GM19324 (cell line): ENCODE results near the gene BAG5.
"Not testable (repeated sequence)": the region's sequence is repeated elsewhere in the genome, so short reads cannot be mapped to it uniquely, and the experiment has no call there.

Source experiments
- ATAC-seq: cut with Tn5 transposase; IDR thresholded peaks from one replicate; pipeline ENCODE4 v1.9.1; 2021; ENCODE audit warnings: mild to moderate bottlenecking, moderate library complexity; ENCODE audit not compliant: unreplicated experiment, low FRiP score

BAG5 gene

DNA sequence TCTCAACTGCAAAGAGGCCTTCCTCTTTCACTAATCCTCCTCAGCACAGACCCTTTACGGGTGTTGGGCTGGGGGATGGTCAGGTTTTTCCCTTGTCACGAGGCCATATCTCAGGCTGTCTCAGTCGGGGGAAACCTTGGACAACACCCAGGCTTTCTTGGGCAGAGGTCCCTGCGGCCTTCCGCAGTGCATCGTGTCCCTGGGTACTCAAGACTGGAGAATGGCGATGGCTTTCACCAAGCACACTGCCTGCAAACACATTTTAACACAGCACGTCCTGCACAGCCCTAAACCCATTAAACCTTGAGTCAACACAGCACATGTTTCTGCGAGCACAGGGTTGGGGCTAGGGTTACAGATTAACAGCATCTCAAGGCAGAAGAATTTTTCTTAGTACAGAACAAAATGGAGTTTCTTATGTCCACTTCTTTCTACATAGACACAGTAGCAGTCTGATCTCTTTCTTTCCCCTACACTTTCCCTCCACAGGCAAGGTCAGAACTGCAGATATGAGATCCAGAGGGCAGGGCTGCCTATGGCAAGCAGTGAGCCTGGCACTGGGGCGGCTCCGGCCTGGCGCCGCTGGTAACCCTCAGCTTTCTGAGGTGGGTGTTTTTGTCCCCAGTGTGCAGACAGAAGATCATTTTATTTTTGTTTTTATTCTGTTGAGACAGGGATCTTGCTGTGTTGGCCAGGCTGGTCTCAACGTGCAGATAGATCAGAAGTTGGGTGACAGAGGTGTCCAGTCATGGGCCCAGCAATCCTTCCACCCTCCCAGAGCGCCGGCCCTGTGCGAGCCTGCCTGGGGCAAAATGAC is 36.8 kb downstream of the BAG5 start:
- not testable (repeated sequence) for ATAC-seq

DNA sequence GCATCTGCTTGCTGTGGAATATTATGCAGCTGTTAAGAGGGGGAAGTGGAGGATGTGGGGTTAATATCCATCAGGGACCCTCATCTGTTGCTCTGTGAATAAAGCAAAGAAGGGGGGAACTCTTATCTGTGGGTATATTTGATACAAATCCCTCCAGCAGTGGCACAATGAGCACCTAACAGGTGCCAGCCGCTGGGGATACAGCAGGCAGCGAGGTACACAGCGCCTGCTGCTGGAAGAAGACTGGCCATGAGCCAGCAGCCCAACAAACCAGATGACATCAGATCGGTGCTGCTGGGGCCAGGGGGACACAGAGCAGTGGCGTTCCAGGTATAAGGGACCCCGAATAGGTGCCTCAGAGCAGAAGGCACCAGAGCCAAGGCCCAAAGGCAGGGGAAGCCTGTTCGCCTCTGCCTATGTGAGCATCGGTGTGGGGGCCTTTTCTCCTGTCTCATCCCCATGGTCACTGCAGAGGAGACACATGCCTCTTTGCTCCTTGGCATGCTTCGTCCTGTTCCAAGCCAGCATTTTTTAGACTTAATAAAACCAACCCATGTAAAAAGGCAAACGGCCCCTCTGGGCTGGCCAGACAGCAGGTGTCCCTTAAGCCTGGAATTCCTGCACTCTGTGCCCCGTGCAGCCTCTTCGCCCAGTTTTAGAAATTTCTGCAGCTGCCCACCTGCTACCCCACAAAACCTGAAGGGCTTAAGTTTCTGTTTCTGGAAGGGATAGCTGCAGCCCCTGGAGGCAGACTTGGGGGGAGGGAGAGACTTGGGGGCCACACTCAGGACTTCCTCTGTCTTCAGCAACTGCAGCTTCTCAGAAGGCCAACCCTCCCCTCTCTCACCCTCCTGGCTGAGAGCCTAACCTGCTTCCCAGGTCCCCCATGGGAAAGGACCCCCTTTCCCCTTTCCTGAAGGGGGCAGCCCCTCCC is 38.2 kb downstream of the BAG5 start:
- no peak for ATAC-seq

DNA sequence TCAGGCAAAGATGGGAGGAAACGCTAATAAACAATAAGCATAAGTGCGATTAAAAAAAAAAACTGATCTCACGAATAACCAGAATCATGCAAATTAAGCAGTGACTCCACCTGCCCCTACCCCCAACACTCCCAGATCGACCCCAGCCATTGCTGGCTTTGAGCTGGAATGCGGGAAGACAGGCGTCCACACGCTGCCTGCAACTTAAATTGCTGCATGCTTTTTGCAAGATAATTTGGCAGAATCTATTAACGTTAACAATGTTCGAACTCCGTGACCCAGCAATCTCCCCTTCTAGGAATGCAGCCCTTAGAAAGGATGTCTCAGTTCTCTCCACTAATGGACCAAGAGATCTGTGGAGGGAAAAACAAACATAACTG is 38.9 kb downstream of the BAG5 start:
- no peak for ATAC-seq

DNA sequence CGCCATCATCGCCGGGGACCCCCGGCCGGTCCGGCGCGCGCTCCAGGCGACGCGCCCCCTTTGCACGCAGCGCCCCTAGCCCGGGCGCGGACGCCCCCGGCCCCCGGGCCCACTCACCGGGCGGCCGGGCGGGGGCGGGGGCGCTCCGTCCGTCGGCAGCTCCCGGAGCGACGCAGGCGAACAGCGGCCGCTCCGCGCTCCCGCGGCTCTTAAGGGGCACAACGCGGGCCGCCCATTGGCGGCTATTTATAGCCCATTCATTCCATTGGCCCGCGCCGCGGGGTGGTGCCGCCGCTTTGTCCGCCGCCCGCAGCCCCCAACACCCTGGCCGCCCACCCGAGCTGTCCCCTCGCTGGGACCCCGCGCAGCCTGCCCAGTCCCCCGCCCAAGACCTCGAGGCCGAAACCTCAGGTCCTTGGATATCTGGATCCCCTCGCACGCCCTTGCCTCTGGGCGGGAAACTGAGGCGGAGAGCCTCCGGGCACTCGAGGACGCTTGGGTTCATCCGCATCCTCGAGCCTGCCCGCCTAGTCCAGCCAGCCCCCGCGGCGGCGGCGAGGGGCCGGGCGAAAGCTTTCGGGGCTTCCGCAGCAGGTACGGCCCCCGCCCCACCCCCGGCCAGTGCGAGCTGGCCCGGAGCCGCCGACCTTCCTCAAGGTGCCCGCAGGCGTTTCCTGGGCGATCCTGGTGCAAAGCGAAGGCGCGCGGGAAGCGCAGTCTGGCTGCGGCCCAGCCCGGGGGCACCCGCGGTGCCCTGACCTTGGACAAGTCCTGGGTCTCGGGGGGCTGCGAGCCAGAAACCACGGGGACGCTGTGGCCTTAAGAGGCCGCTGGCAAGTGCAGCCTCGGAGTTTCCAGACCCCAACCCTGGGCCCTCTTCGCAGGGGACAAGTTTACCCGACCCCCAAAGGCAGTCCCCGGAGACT is 39.5 kb downstream of the BAG5 start, which contains the start of gene CKB:
CKB (minus strand) TSS at position 182 of the 926 bp plus-strand sequence. CDS start 337 bp downstream, outside the sequence.
- no peak for ATAC-seq

DNA sequence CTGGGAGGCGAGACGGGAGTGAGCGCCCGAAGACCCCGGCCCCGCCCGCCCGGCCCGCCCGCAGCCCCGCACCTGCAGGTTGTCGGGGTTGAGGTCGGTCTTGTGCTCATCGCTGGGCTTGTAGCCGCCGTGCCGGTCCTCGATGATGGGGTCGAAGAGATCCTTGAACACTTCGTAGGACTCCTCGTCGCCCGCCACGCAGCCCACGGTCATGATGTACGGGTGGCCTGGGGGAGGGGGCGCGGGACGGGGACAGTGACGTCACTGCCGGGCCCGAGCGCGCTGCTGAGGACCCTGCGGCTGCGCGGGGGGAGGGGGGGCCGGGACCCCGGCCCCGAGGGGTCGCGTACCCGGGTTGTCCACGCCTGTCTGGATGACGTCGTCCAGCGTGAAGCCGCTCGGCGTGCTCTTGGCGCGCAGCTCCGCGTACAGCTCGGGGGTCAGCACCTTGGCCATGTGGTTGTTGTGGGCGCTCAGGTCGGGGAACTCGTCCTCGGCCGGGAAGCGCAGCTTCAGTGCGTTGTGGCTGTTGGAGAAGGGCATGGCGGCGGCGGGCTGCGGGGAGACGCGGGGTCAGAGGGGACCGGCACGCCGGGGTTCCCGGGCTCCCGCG is 40.4 kb downstream of the BAG5 start:
- no peak for ATAC-seq

DNA sequence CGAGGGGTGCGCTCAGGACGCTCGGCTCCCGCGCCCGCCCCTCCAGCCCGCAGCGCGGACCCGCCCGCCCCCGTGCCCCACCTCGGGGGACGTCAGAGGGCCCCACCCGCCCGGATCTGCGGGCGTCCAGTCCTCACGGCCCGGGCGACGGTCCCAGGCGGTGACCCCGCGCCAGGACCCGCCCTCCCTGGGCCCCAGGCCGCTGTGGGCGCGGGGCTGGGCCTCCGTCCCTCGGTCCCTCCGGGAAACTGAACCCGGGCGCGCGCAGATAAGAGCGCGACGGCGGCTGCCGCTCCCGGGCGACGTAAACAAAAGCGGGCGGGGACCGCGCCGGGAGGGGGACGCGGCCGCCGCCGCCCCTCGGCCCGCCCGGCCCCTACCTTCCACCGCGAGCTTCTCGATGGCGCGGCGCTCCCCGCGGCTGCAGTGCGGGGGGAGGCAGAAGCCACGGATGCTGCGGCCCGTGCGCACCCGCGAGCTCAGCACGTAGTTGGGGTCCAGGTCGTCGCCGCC is 41.0 kb downstream of the BAG5 start:
- ATAC-seq = no peak

DNA sequence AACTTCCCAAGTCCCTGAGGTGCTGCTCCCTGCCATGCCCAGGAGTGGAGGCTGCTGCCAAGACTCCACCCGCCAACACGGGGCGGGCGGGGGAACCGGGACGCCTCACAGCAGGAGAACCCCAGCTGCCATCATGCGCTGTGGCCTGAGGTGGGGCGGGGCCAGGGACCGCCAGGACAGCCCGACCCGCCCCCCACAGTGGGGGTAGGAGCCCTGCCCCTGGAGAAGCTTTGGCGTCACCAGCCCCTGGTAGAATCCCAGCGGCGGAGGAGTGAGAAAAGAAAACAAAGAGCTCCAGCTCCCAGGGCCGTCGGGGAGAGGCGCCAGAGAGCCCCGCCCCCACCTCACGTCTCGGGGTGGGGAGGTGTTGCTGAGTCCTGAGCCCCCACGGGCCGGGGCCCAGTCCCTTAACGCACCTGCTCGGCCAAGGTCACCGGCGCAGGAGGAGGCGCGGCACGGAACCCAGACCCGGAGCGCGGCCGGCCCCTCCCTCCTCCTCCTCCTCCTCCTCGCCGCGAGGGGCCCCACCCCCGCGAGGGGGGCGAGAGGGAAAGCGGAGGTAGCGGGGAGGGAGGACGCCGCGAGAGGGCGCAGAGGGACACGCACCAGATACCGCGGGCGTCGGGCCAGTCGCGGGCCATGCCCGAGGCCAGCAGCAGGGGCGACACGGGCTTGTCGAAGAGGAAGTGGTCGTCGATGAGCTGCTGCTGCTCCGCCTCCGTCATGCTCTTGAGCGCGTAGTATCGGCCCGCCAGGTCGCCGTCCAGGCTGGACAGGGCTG is 41.6 kb downstream of the BAG5 start:
- no peak for ATAC-seq

DNA sequence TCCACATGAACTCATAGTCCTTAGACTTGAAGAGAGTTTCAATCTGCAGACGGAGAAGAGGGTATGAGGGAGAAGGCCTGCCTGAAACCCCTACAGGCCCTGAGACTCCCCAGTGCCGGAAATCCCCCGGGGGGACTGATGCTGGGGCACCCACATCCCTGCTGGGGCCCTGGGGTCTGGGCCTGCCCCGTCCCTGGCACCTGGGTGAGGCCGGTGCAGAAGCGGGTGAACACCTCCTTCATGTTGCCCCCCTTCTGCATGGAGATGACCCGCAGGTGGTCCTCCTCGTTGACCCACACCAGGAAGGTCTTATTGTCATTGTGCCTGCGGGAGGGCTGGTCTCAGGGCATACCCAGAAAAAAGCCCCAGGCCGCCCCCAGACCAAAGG is 42.2 kb downstream of the BAG5 start:
- no peak for ATAC-seq

DNA sequence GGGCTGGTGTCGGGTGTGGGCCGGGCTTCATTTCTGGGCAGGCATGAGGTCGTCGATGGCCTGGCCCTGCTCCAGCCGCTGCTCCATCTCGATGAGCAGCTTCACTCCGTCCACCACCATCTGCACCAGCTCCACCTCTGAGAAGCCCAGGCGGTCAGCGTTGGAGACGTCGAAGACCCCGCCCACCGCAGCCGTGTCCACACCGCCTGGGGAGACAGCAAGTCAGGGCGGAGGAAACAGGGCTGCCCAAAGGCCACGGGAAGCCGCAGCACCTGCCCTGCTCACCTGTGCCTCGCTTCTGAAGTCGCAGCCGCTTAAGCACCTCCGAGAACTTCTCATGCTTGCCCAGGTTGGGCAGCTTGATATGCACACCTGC is 42.6 kb downstream of the BAG5 start:
- no peak for ATAC-seq

DNA sequence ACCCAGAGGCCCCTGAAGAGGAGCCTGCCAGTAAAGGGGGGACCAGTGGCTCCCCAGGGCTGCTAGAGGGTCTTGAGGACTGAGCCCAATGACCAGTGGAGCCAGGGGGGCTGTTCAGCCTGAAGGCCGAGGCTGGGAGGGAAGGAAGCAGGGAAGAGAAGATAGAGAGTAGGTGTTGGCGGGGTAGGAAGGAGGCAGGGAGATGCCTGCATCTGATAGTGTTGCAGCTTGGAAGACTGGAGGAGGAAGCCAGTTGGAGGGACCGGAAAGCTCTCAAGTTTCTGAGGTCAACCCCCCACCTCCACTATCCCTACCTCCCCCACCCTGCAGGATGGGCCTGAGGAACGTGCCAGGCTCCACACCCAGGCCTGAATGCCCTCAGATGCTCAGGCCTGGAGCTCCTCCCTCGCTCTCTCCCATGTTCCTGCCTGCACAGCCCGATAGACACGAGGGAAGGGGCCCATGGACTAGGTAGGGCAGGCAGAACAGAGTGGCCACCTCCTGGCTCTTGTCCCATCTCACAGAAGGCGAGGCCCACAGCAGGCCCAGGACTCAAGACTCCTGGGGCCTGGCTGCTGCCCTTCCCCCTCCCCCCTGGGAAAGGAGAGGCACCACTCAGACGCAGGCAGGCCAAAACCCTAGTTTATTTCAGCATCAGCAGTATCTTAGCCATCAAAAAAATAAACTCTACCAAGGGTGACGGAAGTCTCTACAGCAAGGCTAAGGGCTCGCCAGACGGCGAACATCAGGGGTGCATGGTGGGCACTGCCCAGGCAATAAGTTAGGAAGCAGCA is 43.2 kb downstream of the BAG5 start:
- no peak for ATAC-seq

DNA sequence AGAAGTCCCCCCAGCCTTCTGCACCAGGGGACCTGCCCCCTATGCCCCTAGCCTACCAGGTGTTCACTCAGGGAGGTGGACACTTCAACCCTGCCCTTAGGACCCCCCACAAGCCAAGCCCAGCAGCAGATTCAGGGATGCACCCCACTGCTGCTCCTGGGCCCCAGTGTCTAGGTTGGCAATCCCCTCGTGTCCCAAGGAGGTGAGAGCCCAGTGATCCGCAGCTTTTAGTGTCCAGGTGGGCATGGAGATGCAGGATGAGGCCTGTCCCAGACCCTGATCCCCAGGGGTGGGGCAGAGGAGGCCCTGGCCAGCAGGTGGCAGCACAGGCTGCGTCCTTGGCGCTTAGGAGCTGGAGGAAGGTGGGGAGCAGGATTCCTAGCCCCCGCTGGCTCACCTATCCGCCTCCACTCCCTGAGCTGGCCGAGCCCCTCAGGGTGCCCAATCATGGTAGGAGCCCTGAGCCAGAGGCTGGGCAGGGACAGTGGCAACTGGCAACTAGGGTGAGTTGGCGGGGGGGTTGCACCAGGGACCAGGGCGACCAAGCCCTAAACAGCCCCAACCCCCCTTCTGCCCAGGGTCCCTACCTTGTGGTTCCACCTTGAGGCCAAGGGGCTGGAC is 43.9 kb downstream of the BAG5 start:
- no peak for ATAC-seq

DNA sequence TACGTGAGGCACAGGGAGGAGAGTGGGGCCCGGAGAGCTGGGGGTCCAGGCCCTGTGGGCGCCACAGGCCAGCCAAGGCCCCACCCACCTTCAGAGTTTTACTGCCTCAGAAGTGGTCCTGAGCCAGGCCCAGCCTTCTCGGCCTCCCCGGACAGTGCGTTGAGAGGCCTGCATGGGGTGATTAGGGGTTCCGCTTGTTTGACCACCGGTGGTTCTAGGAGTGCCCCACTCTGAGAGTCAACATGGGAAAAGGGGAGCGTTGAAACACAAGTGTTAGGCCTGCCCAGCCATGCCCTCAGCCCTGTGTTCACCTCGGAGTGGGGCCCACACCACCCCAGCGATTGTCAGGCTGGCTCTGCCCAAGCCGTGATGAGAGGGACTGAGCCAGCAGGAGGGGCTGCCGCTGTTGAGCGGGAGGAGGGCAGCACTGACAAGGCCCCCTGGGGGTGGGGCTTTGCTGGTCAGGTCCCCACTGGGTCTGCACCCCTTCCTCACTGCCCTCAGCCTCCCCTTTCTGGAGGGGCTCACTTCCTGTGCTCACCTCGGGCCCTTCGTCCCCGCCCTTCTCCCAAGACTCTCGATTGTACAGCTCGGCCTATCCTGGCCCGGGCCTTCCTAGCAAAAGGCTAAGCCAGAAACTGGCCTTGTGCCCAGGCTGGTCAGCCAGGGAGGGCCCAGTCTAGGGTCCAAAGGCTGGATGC is 44.6 kb downstream of the BAG5 start:
- no peak for ATAC-seq

DNA sequence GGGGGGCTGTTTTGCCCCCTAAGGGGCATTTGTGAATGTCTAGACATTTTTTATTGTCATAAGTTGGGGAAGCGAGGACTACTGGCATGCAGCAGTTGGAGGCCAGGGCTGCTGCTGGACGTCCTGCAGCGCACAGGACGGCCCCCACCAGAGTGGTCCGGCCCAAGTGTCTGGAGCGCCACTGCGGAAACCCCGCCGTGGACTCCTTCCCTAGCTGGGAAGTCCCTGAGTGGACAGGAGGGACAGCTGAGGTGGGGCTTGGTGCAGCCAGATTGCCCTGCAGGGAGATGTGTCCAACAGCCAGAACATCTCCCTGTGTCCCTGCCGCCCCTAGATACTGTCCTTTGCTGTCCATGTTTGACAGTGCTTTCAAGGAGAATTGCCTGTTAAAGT is 45.3 kb downstream of the BAG5 start:
- ATAC-seq = no peak

DNA sequence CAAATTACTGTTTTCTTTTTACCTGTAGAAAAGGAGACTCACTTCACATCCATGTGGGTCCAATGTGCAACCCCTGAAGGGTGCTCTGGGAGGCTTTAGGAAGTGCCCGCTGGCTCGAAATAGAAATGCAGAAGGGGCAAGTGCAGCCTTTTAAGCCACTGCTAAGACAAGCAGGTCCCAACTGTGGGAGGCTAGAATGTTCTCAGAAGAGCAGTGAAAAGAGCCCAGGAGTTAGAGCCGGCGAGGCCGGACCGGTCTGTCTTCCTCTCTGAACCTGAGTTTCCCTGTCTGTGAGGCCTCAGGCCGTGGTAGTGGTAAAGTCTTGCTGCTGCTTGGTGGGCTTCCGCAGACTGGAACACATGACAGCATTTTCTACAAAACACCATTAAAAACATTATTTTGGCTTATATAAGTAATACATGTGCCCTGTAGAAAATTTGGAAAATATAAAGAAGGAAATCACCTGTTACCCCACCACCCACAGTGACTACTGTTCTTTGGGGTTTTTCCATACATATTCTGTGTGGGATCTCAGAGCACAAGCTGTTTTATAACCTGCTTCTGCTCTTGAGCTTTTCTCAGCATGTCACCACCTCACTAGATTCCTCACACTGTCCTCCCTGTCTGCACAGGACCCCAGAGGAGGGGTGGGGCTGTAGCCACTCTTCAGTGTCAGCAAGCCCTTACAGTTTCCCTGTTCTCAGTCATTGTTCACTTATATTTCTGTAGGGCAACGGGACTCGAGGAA is 45.9 kb downstream of the BAG5 start:
- no peak for ATAC-seq

DNA sequence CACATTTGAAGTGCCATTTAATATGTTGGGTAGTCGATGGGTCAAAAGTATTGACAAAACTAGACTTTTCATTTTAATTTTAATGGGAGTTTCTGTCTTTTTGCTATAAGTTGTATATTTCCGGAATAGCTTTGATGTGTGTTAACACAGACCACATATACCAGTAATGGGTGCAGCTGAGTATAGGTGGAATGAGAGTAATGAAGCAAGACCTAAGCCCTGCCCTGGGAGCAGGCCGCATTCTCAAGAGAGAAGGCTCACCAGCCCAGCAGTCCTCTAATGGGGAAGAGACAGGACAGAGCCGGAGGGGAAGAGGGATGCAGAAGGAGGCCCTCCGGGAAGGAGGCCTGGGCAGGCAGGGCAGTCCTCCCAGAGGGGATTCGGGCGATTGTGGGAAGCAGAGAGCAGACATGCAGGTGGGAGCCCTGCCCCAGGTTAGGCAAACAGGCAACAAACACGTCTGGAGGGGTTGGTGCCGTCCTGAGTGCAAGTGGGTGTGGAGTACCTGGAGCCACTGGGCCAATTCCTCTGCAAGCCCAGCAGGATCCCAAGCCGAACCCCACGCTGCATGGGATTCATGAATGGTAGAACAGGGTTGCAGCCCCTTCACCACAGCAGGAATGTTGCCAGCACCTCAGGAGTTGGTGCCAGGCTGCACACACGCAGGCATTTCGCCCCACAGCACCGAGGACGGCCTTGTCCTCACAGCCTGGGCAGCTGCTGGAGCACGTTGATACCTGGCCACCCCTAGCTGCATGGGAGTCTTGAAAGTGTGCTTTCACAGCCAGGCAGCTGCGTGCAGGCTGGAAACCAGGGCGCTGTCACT is 47.6 kb downstream of the BAG5 start:
- ATAC-seq = no peak
